BLaER1 treated with 17β-estradiol and CSF1 and Interleukin-3, amounts not matched to agents 10 nM and 100 nM (cell line): ENCODE results near the gene THUMPD3.

ENCODE experiments used
- H3K27ac ChIP-seq, 11 experiments: shearing (Covaris generic); formaldehyde crosslinking; 2 replicates each; pipeline ENCODE4 v1.8.1; 2022
- H3K27me3 ChIP-seq, 11 experiments: shearing (Covaris generic); formaldehyde crosslinking; 2 replicates each; pipeline ENCODE4 v1.8.1; 2022
- H3K36me3 ChIP-seq, 11 experiments: shearing (Covaris generic); formaldehyde crosslinking; 2 replicates each; pipeline ENCODE4 v1.8.1; 2022
- H3K4me1 ChIP-seq, 10 experiments: shearing (Covaris generic); formaldehyde crosslinking; 2 replicates each; pipeline ENCODE4 v1.8.1; 2022
- H3K4me2 ChIP-seq, 11 experiments: shearing (Covaris generic); formaldehyde crosslinking; 2 replicates each; pipeline ENCODE4 v1.8.1; 2022
- H3K4me3 ChIP-seq, 10 experiments: shearing (Covaris generic); formaldehyde crosslinking; 2 replicates each; pipeline ENCODE4 v1.8.1; 2022
- H3K9ac ChIP-seq, 11 experiments: shearing (Covaris generic); formaldehyde crosslinking; 2 replicates each; pipeline ENCODE4 v1.8.1; 2022
- H3K9me3 ChIP-seq, 11 experiments: shearing (Covaris generic); formaldehyde crosslinking; replicated peaks in 1 of 11; 2 replicates each; pipeline ENCODE4 v1.8.1; 2022
- H4K20me1 ChIP-seq, 11 experiments: shearing (Covaris generic); formaldehyde crosslinking; 2 replicates each; pipeline ENCODE4 v1.8.1; 2022
- Cebpa-rat ChIP-seq, 11 experiments: shearing (Covaris generic); IDR thresholded peaks; 2 replicates each; pipeline ENCODE4 v1.8.1; 2022

Gene THUMPD3

GRCh38 chr3:9390265-9390888 is 27.5 kb downstream of the THUMPD3 start:
- no peak overlapping the region for H3K4me3 ChIP-seq
- no peak overlapping the region for H3K4me2 ChIP-seq
- H3K4me1 ChIP-seq, result peaks cover 29 to 79% (median 41%) of the 10 kb centered on the region in 10 experiments
- peak overlapping the region in 1 of 11 experiments; percentile 19; a peak in 1 of 22 replicates for H3K27ac ChIP-seq
- peak in 1 of 11 experiments; percentile 24; a peak in 1 of 22 replicates for TF ChIP-seq Cebpa-rat (IDR thresholded peaks at IDR 0.05)
- H4K20me1 ChIP-seq, result peaks cover 79 to 98% (median 93%) of the 10 kb centered on the region in 11 experiments
- no peak overlapping the region for H3K9ac ChIP-seq
- peaks cover 96 to 98% (median 98%) of the 10 kb centered on the region in 11 experiments for H3K36me3 ChIP-seq
- no peaks in the 10 kb centered on the region for H3K27me3 ChIP-seq
- H3K9me3 ChIP-seq, result no peaks in the 10 kb centered on the region

GRCh38 chr3:9392041-9392440 is 29.2 kb downstream of the THUMPD3 start:
- no peaks in the 10 kb centered on the region for H3K27me3 ChIP-seq
- H3K4me3 ChIP-seq, result no peak overlapping the region
- TF ChIP-seq Cebpa-rat (IDR thresholded peaks at IDR 0.05), result no peak
- H3K27ac ChIP-seq, result no peak overlapping the region
- H3K9me3 ChIP-seq, result no peaks in the 10 kb centered on the region
- H3K4me1 ChIP-seq, result peaks cover 33 to 68% (median 39%) of the 10 kb centered on the region in 10 experiments
- peak overlapping the region in 2 of 11 experiments; percentile 22 to 37; a peak in 1 of 22 replicates for H3K9ac ChIP-seq
- H3K4me2 ChIP-seq, result peak overlapping the region in 4 of 11 experiments; percentile 21 to 97 (median 64); a peak in 3 of 22 replicates
- peaks cover 84 to 94% (median 90%) of the 10 kb centered on the region in 11 experiments for H4K20me1 ChIP-seq
- H3K36me3 ChIP-seq, result peaks cover 82 to 88% (median 85%) of the 10 kb centered on the region in 11 experiments

- peak overlapping the region; percentile 98 to 100 (median 100) for H3K27ac ChIP-seq
- peaks cover 45 to 51% (median 48%) of the 10 kb centered on the region in 11 experiments for H3K36me3 ChIP-seq
- no peaks in the 10 kb centered on the region for H3K9me3 ChIP-seq
- no peaks in the 10 kb centered on the region for H3K27me3 ChIP-seq
- no peak for TF ChIP-seq Cebpa-rat (IDR thresholded peaks at IDR 0.05)
- peak overlapping the region; percentile 98 to 100 (median 100) for H3K9ac ChIP-seq
- peak overlapping the region; percentile 83 to 99 (median 92) for H3K4me3 ChIP-seq
- H4K20me1 ChIP-seq, result peaks cover 75 to 82% (median 78%) of the 10 kb centered on the region in 11 experiments
- peak overlapping the region; percentile 87 to 97 (median 92) for H3K4me2 ChIP-seq
- peaks cover 41 to 59% (median 49%) of the 10 kb centered on the region in 10 experiments for H3K4me1 ChIP-seq
Measured at GRCh38 chr3:9395570-9396300, 32.9 kb downstream of the THUMPD3 start.

- H3K27ac ChIP-seq, result peak overlapping the region; percentile 98 to 100 (median 100)
- TF ChIP-seq Cebpa-rat (IDR thresholded peaks at IDR 0.05), result peak in 3 of 11 experiments; percentile 13 to 23 (median 22); a peak in 2 of 22 replicates
- peak overlapping the region; percentile 98 to 100 (median 100) for H3K9ac ChIP-seq
- H3K4me1 ChIP-seq, result peaks cover 45 to 64% (median 55%) of the 10 kb centered on the region in 10 experiments
- peak overlapping the region; percentile 83 to 99 (median 92) for H3K4me3 ChIP-seq
- H4K20me1 ChIP-seq, result peaks cover 75 to 82% (median 78%) of the 10 kb centered on the region in 11 experiments
- peak overlapping the region; percentile 87 to 97 (median 92) for H3K4me2 ChIP-seq
- H3K36me3 ChIP-seq, result peaks cover 40 to 45% (median 43%) of the 10 kb centered on the region in 11 experiments
- no peaks in the 10 kb centered on the region for H3K9me3 ChIP-seq
- no peaks in the 10 kb centered on the region for H3K27me3 ChIP-seq
Measured at GRCh38 chr3:9396301-9396631, 33.4 kb downstream of the THUMPD3 start.

GRCh38 chr3:9396632-9397331 is 33.9 kb downstream of the THUMPD3 start:
- Histone ChIP-seq H4K20me1 (peaks cover 75 to 82% (median 78%) of the 10 kb centered on the region in 11 experiments), H3K9ac (peak overlapping the region; percentile 98 to 100 (median 100)), H3K27ac (peak overlapping the region; percentile 98 to 100 (median 100)), H3K4me2 (peak overlapping the region in 10 of 11 experiments; percentile 87 to 96 (median 92); a peak in 15 of 22 replicates), H3K4me3 (peak overlapping the region; percentile 83 to 99 (median 92)), H3K36me3 (peaks cover 34 to 40% (median 38%) of the 10 kb centered on the region in 11 experiments), H3K9me3 (no peaks in the 10 kb centered on the region), H3K27me3 (no peaks in the 10 kb centered on the region), H3K4me1 (peaks cover 47 to 65% (median 59%) of the 10 kb centered on the region in 10 experiments)
- TF ChIP-seq Cebpa-rat (IDR thresholded peaks at IDR 0.05), result no peak

GRCh38 chr3:9397332-9397905 is 34.6 kb downstream of the THUMPD3 start, which contains the start of gene SETD5:
Gene SETD5 (plus strand): TSS chr3:9397615. CDS start chr3:9428939, 31,324 bp downstream.
- H3K36me3 ChIP-seq, result peaks cover 28 to 34% (median 32%) of the 10 kb centered on the region in 11 experiments
- H3K4me2 ChIP-seq, result peak within 1 kb of the TSS; percentile 90 to 99 (median 95)
- H3K9me3 ChIP-seq, result no peaks in the 10 kb centered on the region
- H3K4me3 ChIP-seq, result peak within 1 kb of the TSS; percentile 83 to 99 (median 92)
- H3K4me1 ChIP-seq, result peaks cover 53 to 67% (median 63%) of the 10 kb centered on the region in 10 experiments
- peak within 1 kb of the TSS; percentile 98 to 100 (median 100) for H3K27ac ChIP-seq
- peak within 1 kb of the TSS; percentile 98 to 100 (median 100) for H3K9ac ChIP-seq
- TF ChIP-seq Cebpa-rat (IDR thresholded peaks at IDR 0.05), result no peak
- H4K20me1 ChIP-seq, result peaks cover 75 to 82% (median 78%) of the 10 kb centered on the region in 11 experiments
- H3K27me3 ChIP-seq, result no peaks in the 10 kb centered on the region

GRCh38 chr3:9397906-9398699 is 35.2 kb downstream of the THUMPD3 start:
- no peak for TF ChIP-seq Cebpa-rat (IDR thresholded peaks at IDR 0.05)
- peaks cover 75 to 82% (median 78%) of the 10 kb centered on the region in 11 experiments for H4K20me1 ChIP-seq
- no peaks in the 10 kb centered on the region for H3K9me3 ChIP-seq
- peaks cover 50 to 68% (median 61%) of the 10 kb centered on the region in 10 experiments for H3K4me1 ChIP-seq
- peak overlapping the region; percentile 83 to 99 (median 92) for H3K4me3 ChIP-seq
- H3K36me3 ChIP-seq, result peaks cover 21 to 27% (median 25%) of the 10 kb centered on the region in 11 experiments
- H3K4me2 ChIP-seq, result peak overlapping the region; percentile 83 to 99 (median 91)
- H3K27me3 ChIP-seq, result no peaks in the 10 kb centered on the region
- H3K9ac ChIP-seq, result peak overlapping the region; percentile 98 to 100 (median 100)
- H3K27ac ChIP-seq, result peak overlapping the region; percentile 98 to 100 (median 100)
